WTC11 (cell line): Measurements from ENCODE around the gene MID1IP1. TPM values are rescaled to one million over a fixed set of nuclear protein-coding genes. Genes with fewer than 3 reads are reported as not detected.

Experiments used
- ATAC-seq: fragments of 200-7000 bp; cut with Tn5 transposase; 2 replicates; pipeline ENCODE4 v1.10.0; 2021; ENCODE audit warnings: mild to moderate bottlenecking, moderate library complexity
- CTCF ChIA-PET: fragments of 300-600 bp; sonication (Branson Sonifier 250); formaldehyde crosslinking; loops from one replicate; lab custom pipeline; 2021; ENCODE audit warnings: antibody characterized with exemption; lab: Charles Lee
- POLR2A ChIA-PET: fragments of 350-600 bp; sonication (Branson Sonifier 250); formaldehyde crosslinking; loops from one replicate; lab custom pipeline; 2021; ENCODE audit warnings: antibody characterized with exemption; lab: Charles Lee
- DNase-seq: peaks from one replicate; pipeline ENCODE4 v3.0.0; 2021; ENCODE audit warnings: low spot score
- H3K27ac Mint-ChIP-seq: 2 replicates; pipeline ENCODE4 v1.8.0; 2021; ENCODE audit warnings: mixed read lengths
- H3K27me3 Mint-ChIP-seq: 2 replicates; pipeline ENCODE4 v1.8.0; 2021; ENCODE audit warnings: low read depth, mild to moderate bottlenecking, moderate library complexity, mixed read lengths
- H3K36me3 Mint-ChIP-seq: 2 replicates; pipeline ENCODE4 v1.8.0; 2021; ENCODE audit warnings: mixed read lengths
- H3K4me1 Mint-ChIP-seq: 2 replicates; pipeline ENCODE4 v1.8.0; 2022; ENCODE audit warnings: mixed read lengths
- H3K4me3 Mint-ChIP-seq: 2 replicates; pipeline ENCODE4 v1.8.0; 2021; ENCODE audit warnings: mild to moderate bottlenecking, moderate library complexity, mixed read lengths
- H3K9me3 Mint-ChIP-seq: 2 replicates; pipeline ENCODE4 v1.8.0; 2021; ENCODE audit warnings: mixed read lengths
- AFF4 ChIP-seq: sonication (generic); formaldehyde crosslinking; IDR thresholded peaks from 2 replicates; pipeline ENCODE4 v1.8.1; 2023; ENCODE audit warnings: mild to moderate bottlenecking, missing genetic modification reagents, borderline replicate concordance
- CBFB ChIP-seq: sonication (generic); formaldehyde crosslinking; IDR thresholded peaks from 2 replicates; pipeline ENCODE4 v1.8.1; 2022; ENCODE audit warnings: mild to moderate bottlenecking, low read depth, missing genetic modification reagents
- CREM ChIP-seq: sonication (generic); formaldehyde crosslinking; IDR thresholded peaks from 2 replicates; pipeline ENCODE4 v1.8.1; 2022; ENCODE audit warnings: mild to moderate bottlenecking, missing genetic modification reagents, moderate library complexity
- EMX1 ChIP-seq: fragments of 250-450 bp; sonication (Bioruptor Pico); IDR thresholded peaks from 2 replicates; pipeline ENCODE4 v1.8.0; 2021; ENCODE audit warnings: mild to moderate bottlenecking
- FOXJ3 ChIP-seq: sonication (generic); formaldehyde crosslinking; IDR thresholded peaks from 2 replicates; pipeline ENCODE4 v1.9.0; 2021; ENCODE audit warnings: missing genetic modification reagents, mild to moderate bottlenecking, borderline replicate concordance
- FOXK1 ChIP-seq: sonication (generic); formaldehyde crosslinking; IDR thresholded peaks from 2 replicates; pipeline ENCODE4 v1.8.0; 2022; ENCODE audit warnings: mild to moderate bottlenecking, moderate library complexity, missing genetic modification reagents
- GABPB1 ChIP-seq: sonication (generic); formaldehyde crosslinking; IDR thresholded peaks from 2 replicates; pipeline ENCODE4 v1.8.1; 2023; ENCODE audit warnings: mild to moderate bottlenecking, missing genetic modification reagents
- GRHL2 ChIP-seq: fragments of 250-450 bp; sonication (Bioruptor Pico); IDR thresholded peaks from 2 replicates; pipeline ENCODE4 v1.8.0; 2022; ENCODE audit warnings: mild to moderate bottlenecking, moderate library complexity; ENCODE audit not compliant: insufficient replicate concordance, severe bottlenecking
- GTF2I ChIP-seq: fragments of 250-450 bp; sonication (Bioruptor Pico); conservative IDR thresholded peaks from 2 replicates; pipeline ENCODE4 v1.4.0; 2021; ENCODE audit warnings: mild to moderate bottlenecking
- JAZF1 ChIP-seq: fragments of 250-450 bp; sonication (Bioruptor Pico); IDR thresholded peaks from 2 replicates; pipeline ENCODE4 v1.9.0; 2021; ENCODE audit warnings: moderate library complexity, mild to moderate bottlenecking, inconsistent platforms
- NFYB ChIP-seq: sonication (generic); formaldehyde crosslinking; conservative IDR thresholded peaks from 2 replicates; pipeline ENCODE4 v1.8.0; 2022; ENCODE audit warnings: low read depth, missing genetic modification reagents
- SMAD4 ChIP-seq: sonication (generic); formaldehyde crosslinking; IDR thresholded peaks from 2 replicates; pipeline ENCODE4 v1.8.0; 2022; ENCODE audit warnings: mild to moderate bottlenecking, missing genetic modification reagents
- USF2 ChIP-seq: sonication (generic); formaldehyde crosslinking; IDR thresholded peaks from 2 replicates; pipeline ENCODE4 v1.8.1; 2023; ENCODE audit warnings: mild to moderate bottlenecking, missing genetic modification reagents, moderate library complexity
- ZBTB21 ChIP-seq: sonication (generic); formaldehyde crosslinking; IDR thresholded peaks from 2 replicates; pipeline ENCODE4 v1.8.1; 2023; ENCODE audit warnings: mild to moderate bottlenecking, missing genetic modification reagents, borderline replicate concordance
- ZMAT4 ChIP-seq: fragments of 250-450 bp; sonication (Bioruptor Pico); IDR thresholded peaks from 2 replicates; pipeline ENCODE4 v1.9.0; 2021; ENCODE audit warnings: mild to moderate bottlenecking
- ZNF138 ChIP-seq: sonication (generic); formaldehyde crosslinking; conservative IDR thresholded peaks from 2 replicates; pipeline ENCODE4 v1.8.1; 2022; ENCODE audit warnings: mild to moderate bottlenecking, moderate library complexity, missing genetic modification reagents
- ZNF396 ChIP-seq: fragments of 250-450 bp; sonication (Bioruptor Pico); IDR thresholded peaks from 2 replicates; pipeline ENCODE4 v1.8.0; 2021; ENCODE audit warnings: mild to moderate bottlenecking, moderate library complexity, borderline replicate concordance
- ZNF416 ChIP-seq: fragments of 250-450 bp; sonication (Bioruptor Pico); IDR thresholded peaks from 2 replicates; pipeline ENCODE4 v1.9.0; 2021; ENCODE audit warnings: mild to moderate bottlenecking, inconsistent platforms
- total RNA-seq: library from RNA; stranded (reverse); gene quantifications from 3 replicates; pipeline ENCODE4 v1.2.3, GENCODE V29; 2021
- TF ChIP-seq, protein P1 (sequence below): sonication (generic); formaldehyde crosslinking; IDR thresholded peaks from 2 replicates; pipeline ENCODE4 v1.8.0; 2022; ENCODE audit warnings: mild to moderate bottlenecking, missing genetic modification reagents
- TF ChIP-seq, protein P2 (sequence below): fragments of 200-600 bp; IDR thresholded peaks from 2 replicates; pipeline ENCODE4 v1.8.0; 2022; ENCODE audit warnings: antibody characterized with exemption
- TF ChIP-seq, protein P3 (sequence below): sonication (generic); formaldehyde crosslinking; conservative IDR thresholded peaks from 2 replicates; pipeline ENCODE4 v1.8.1; 2023; ENCODE audit warnings: mild to moderate bottlenecking, low read depth, missing genetic modification reagents, moderate library complexity
- TF ChIP-seq, protein P4 (sequence below): sonication (generic); formaldehyde crosslinking; IDR thresholded peaks from 2 replicates; pipeline ENCODE4 v1.8.0; 2022; ENCODE audit warnings: missing genetic modification reagents

Gene MID1IP1
- total RNA-seq, 1 experiment from 2014 or later: 118 TPM

DNA sequence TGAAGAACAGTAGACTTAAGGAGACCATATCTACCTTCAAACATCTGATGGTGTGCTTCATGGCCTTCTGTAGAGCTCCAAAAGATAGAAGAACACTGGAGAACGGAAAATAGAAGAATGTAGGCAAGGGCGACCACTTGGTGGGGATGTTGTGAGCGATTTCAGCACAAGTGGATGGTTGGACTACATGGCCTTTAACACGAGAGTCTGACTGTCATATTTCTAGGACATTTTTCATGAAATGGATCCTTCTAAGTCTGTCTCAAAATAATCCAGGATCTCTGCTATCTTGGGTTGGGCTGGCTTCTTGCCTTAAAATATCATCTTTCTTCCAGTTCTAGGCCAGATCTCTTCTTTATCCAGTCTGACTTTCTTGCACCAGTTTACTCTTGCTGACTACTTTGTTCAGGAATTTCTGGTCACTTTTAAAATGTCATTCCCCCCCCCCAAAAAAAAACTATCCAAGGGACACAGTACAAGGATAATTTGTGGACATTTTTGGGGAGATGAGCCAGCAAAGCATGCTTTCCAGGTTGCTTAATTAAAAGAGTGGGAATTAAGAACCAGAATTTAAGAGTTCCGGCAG lies 1.2 kb upstream of the MID1IP1 start:
- no peaks in the 10 kb centered on the region for H3K9me3 Mint-ChIP-seq
- no peak overlapping the region for H3K27ac Mint-ChIP-seq
- TF ChIP-seq GTF2I (CRISPR knock-in tag) (no peak), AFF4 (CRISPR knock-in tag) (no peak), FOXK1 (CRISPR knock-in tag) (no peak), ZBTB21 (no peak), NFYB (CRISPR knock-in tag) (no peak), FOXJ3 (CRISPR knock-in tag) (no peak), JAZF1 (CRISPR knock-in tag) (no peak), GRHL2 (CRISPR knock-in tag) (no peak), ZNF138 (CRISPR knock-in tag) (no peak), EMX1 (CRISPR knock-in tag) (no peak), ZNF416 (CRISPR knock-in tag) (no peak), CBFB (CRISPR knock-in tag) (no peak), ZMAT4 (no peak), USF2 (CRISPR knock-in tag) (no peak), SMAD4 (CRISPR knock-in tag) (no peak)
- TF ChIP-seq, protein P1, sequence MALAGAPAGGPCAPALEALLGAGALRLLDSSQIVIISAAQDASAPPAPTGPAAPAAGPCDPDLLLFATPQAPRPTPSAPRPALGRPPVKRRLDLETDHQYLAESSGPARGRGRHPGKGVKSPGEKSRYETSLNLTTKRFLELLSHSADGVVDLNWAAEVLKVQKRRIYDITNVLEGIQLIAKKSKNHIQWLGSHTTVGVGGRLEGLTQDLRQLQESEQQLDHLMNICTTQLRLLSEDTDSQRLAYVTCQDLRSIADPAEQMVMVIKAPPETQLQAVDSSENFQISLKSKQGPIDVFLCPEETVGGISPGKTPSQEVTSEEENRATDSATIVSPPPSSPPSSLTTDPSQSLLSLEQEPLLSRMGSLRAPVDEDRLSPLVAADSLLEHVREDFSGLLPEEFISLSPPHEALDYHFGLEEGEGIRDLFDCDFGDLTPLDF (CRISPR knock-in tag): no peak
- TF ChIP-seq, protein P2, sequence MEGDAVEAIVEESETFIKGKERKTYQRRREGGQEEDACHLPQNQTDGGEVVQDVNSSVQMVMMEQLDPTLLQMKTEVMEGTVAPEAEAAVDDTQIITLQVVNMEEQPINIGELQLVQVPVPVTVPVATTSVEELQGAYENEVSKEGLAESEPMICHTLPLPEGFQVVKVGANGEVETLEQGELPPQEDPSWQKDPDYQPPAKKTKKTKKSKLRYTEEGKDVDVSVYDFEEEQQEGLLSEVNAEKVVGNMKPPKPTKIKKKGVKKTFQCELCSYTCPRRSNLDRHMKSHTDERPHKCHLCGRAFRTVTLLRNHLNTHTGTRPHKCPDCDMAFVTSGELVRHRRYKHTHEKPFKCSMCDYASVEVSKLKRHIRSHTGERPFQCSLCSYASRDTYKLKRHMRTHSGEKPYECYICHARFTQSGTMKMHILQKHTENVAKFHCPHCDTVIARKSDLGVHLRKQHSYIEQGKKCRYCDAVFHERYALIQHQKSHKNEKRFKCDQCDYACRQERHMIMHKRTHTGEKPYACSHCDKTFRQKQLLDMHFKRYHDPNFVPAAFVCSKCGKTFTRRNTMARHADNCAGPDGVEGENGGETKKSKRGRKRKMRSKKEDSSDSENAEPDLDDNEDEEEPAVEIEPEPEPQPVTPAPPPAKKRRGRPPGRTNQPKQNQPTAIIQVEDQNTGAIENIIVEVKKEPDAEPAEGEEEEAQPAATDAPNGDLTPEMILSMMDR: no peak
- H3K36me3 Mint-ChIP-seq: peaks cover 21% of the 10 kb centered on the region
- no peak for DNase-seq
- ChIA-PET POLR2A (no interaction called here), CTCF (no interaction called here)
- no peak overlapping the region for H3K4me3 Mint-ChIP-seq
- peaks cover 13% of the 10 kb centered on the region for H3K4me1 Mint-ChIP-seq
- ATAC-seq: no peak
- H3K27me3 Mint-ChIP-seq: no peaks in the 10 kb centered on the region

DNA sequence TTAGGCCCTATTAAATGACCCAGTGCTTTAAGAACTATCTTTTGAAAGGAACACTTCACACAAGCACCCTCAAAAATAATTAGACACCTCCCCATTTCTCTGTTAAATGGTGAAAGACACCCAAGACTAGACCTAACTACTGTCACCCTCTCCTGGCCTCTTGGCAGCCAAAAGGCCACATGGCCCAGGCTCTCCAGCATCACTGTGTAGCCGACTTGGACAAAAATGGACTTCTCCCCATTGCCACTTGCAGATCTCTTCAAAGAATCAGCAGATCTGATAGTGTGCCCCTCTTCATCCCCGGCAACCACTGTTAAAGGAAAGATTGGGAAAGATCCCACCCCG lies 2.0 kb downstream of the MID1IP1 start:
- H3K36me3 Mint-ChIP-seq: peaks cover 33% of the 10 kb centered on the region
- no peak for ATAC-seq
- TF ChIP-seq, protein P3, sequence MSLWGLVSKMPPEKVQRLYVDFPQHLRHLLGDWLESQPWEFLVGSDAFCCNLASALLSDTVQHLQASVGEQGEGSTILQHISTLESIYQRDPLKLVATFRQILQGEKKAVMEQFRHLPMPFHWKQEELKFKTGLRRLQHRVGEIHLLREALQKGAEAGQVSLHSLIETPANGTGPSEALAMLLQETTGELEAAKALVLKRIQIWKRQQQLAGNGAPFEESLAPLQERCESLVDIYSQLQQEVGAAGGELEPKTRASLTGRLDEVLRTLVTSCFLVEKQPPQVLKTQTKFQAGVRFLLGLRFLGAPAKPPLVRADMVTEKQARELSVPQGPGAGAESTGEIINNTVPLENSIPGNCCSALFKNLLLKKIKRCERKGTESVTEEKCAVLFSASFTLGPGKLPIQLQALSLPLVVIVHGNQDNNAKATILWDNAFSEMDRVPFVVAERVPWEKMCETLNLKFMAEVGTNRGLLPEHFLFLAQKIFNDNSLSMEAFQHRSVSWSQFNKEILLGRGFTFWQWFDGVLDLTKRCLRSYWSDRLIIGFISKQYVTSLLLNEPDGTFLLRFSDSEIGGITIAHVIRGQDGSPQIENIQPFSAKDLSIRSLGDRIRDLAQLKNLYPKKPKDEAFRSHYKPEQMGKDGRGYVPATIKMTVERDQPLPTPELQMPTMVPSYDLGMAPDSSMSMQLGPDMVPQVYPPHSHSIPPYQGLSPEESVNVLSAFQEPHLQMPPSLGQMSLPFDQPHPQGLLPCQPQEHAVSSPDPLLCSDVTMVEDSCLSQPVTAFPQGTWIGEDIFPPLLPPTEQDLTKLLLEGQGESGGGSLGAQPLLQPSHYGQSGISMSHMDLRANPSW (CRISPR knock-in tag): no peak
- TF ChIP-seq CREM (CRISPR knock-in tag): no peak
- TF ChIP-seq, protein P4, sequence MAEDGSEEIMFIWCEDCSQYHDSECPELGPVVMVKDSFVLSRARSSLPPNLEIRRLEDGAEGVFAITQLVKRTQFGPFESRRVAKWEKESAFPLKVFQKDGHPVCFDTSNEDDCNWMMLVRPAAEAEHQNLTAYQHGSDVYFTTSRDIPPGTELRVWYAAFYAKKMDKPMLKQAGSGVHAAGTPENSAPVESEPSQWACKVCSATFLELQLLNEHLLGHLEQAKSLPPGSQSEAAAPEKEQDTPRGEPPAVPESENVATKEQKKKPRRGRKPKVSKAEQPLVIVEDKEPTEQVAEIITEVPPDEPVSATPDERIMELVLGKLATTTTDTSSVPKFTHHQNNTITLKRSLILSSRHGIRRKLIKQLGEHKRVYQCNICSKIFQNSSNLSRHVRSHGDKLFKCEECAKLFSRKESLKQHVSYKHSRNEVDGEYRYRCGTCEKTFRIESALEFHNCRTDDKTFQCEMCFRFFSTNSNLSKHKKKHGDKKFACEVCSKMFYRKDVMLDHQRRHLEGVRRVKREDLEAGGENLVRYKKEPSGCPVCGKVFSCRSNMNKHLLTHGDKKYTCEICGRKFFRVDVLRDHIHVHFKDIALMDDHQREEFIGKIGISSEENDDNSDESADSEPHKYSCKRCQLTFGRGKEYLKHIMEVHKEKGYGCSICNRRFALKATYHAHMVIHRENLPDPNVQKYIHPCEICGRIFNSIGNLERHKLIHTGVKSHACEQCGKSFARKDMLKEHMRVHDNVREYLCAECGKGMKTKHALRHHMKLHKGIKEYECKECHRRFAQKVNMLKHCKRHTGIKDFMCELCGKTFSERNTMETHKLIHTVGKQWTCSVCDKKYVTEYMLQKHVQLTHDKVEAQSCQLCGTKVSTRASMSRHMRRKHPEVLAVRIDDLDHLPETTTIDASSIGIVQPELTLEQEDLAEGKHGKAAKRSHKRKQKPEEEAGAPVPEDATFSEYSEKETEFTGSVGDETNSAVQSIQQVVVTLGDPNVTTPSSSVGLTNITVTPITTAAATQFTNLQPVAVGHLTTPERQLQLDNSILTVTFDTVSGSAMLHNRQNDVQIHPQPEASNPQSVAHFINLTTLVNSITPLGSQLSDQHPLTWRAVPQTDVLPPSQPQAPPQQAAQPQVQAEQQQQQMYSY (CRISPR knock-in tag): no peak
- no peak for TF ChIP-seq GABPB1 (CRISPR knock-in tag)
- no peak for TF ChIP-seq ZNF396 (CRISPR knock-in tag)

More for the DNA sequence above, 2.0 kb downstream of the MID1IP1 start:
- Mint-ChIP-seq H3K4me3 (peak overlapping the region; percentile 98), H3K4me1 (peaks cover 23% of the 10 kb centered on the region), H3K27me3 (no peaks in the 10 kb centered on the region), H3K27ac (peak overlapping the region; percentile 99), H3K9me3 (no peaks in the 10 kb centered on the region)
- POLR2A ChIA-PET: interaction anchor here (0.7 to 5.7 kb wide), 7 partner anchors 14 to 1295 kb away, joined by 3 to 41 read pairs (median 4); no protein-coding TSS in a partner anchor
- CTCF ChIA-PET: interaction anchor here (1.5 kb wide), 1 partner anchor 262 kb away, joined by 4 read pairs; no protein-coding TSS in a partner anchor
- no peak for DNase-seq
